Fibroblast of pulmonary artery (primary cell): ENCODE data around the gene TMC8.
"Not testable (repeated sequence)": the region's sequence is repeated elsewhere in the genome, so short reads cannot be mapped to it uniquely, and the experiment has no call there.

ENCODE experiments used
- DNase-seq: peaks from one replicate; pipeline ENCODE4 v3.0.0-alpha.2; 2010; ENCODE audit warnings: low read depth
- H3K4me3 ChIP-seq: replicated peaks from 2 replicates; pipeline ENCODE4 v1.5.1; 2011; ENCODE audit warnings: low read depth, mild to moderate bottlenecking, control low read depth, low read length, moderate library complexity
- CTCF ChIP-seq: IDR thresholded peaks from 2 replicates; pipeline ENCODE4 v1.5.1; 2011; ENCODE audit warnings: mild to moderate bottlenecking, control low read depth, low read length, inconsistent platforms; ENCODE audit errors: missing control alignments

The TMC8 gene

GRCh38 chr17:78130437-78131101 is at the start of gene TMC8:
Gene TMC8, plus strand, starts transcription at chr17:78130771. Its CDS starts 818 bp downstream, at chr17:78131589.
- H3K4me3 ChIP-seq: no peak within 1 kb of the TSS
- DNase-seq: no peak
- TF ChIP-seq CTCF: no peak

DNA sequence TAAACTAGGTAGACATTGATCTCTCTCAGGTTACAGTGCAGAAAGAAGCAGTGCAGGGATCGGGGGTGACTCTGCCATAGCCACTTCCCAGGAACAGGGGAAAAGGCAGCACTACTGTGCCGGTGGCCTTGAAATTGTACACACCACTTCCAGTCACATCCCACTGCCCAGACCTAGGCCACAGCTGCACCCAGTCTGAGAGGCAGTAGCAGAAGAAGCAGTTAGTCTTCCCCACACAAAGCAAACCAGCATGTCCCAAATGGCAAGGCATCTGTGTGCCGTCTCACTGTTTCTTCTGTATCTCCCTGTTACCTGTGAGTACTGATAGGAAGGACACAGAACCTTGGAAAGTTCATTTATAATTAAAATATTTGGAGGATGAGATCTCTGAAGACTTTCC is 49.0 kb upstream of the TMC8 start:
- H3K4me3 ChIP-seq: no peak overlapping the region
- DNase-seq: no peak
- TF ChIP-seq CTCF: no peak

DNA sequence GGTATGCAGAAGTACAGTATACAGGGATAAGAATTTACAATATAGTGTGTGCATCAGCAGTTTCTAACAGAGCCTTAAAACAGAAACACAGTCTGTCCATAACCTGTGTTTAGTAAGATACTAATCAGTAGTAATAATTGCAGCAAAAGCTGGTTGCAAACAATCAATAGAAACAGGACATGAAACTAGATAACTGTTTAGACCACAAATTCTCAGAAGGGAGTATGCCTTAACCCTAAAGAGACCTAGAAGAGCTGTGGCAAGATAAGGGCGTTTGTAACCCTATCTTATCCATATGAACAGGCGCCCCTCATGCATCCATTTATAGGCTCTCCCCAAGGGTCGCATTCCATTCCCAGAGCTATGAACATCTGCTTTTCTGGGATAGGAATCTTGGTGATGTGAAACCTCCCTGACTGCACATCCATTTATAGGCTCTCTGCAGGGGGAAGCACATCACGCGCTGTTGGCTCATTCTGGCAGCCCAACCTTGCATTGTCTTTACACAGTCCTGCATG is 48.2 kb upstream of the TMC8 start:
- not testable (repeated sequence) for H3K4me3 ChIP-seq

DNA sequence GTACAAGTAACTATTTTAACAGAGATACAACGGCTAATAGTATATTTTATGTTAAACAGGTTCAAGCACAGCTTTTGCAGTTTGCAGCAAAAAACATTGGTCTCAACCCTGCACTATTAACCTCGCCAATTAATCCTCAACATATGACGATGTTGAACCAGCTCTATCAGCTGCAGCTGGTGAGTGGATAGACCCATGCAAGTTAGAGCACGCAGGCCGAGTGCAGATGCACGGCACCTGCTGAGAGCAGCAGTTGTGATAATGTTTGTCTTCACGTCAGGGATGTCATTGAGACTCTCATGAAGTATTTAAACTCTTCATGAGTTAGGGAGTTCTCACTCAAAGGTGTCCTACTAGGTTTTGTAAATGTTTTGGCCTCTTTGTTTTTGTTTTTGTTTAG is 47.6 kb upstream of the TMC8 start:
- DNase-seq: no peak
- TF ChIP-seq CTCF: no peak
- H3K4me3 ChIP-seq: no peak overlapping the region

More for the DNA sequence above, 48.2 kb upstream of the TMC8 start:
- not testable (repeated sequence) for DNase-seq

GRCh38 chr17:78086740-78087139 is 43.8 kb upstream of the TMC8 start:
- TF ChIP-seq CTCF: no peak
- DNase-seq: no peak
- no peak overlapping the region for H3K4me3 ChIP-seq

DNA sequence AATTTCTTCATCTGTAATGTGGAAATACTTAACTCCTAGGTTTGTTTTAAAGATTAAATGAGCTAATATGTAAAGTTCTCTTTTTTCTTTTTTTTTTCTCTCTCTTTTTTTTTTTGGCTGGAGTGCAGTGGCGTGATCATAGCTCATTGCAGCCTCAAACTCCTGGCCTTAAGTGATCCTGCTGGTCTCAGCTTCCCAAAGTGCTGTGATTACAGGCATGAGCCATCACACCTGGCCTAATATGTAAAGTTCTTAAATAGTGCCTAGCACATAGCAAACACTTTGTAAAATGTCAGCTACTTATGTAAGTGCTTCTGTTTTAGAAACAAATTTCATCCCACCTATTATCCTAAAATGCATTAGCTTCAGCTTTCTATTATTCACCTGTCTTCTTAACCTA is 42.0 kb upstream of the TMC8 start:
- no peak for TF ChIP-seq CTCF
- no peak overlapping the region for H3K4me3 ChIP-seq
- no peak for DNase-seq

DNA sequence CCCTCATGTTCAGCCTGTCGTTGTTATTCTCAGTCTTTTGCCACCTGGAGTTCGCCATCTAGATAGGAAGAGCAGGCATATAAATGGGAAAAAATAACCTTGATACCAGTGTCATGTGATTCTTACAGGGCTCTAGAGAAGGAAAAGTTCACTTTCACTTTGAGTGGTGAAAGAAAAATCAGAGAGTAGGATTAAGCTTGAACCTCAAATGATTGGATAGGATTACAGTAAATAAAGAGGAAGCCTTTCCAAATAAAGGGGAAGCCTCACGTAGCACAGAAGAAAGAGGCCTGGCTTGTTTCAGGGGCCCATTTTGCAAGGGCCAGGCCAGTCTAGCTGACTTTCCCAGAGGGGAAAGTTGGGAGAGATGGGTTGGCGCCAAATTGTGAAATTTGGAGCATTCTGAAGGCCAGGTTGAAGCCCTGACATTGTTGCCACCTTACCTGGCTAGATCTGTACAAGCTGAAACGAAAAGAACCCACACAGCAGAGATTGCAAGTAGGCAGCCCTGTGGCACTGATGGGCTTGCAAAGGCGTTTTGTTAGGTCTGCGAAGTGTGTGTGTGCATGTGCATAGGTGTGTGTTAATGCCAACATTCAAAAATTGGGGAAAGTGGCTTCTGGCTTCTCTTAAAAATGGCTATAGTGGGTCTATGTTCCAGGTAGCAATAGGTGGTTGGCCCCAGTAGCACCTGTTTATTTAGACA is 40.8 kb upstream of the TMC8 start:
- no peak for TF ChIP-seq CTCF
- H3K4me3 ChIP-seq: no peak overlapping the region
- DNase-seq: no peak
